ENCODE results near the gene TADA3.

DNA sequence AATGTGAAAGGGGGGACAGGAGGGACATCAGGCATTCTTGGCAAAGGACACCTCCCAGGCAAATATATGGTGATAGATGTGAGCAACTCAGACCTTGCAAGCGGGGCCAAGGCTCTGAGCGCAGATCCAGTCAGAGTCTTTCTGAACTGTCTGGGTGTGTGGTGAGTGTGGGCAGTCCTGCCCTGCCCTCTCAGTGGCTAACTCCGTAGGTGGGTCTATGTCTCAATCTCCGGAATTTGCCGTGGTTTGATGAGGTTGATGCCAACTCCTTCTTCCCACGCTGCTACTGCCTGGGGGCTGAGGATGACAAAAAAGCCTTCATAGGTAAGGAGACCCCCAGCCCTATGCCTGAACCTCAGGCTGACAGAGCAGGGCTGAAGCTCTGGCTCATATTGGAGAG lies 25.2 kb upstream of the TADA3 start:
- TF ChIP-seq, protein P1, sequence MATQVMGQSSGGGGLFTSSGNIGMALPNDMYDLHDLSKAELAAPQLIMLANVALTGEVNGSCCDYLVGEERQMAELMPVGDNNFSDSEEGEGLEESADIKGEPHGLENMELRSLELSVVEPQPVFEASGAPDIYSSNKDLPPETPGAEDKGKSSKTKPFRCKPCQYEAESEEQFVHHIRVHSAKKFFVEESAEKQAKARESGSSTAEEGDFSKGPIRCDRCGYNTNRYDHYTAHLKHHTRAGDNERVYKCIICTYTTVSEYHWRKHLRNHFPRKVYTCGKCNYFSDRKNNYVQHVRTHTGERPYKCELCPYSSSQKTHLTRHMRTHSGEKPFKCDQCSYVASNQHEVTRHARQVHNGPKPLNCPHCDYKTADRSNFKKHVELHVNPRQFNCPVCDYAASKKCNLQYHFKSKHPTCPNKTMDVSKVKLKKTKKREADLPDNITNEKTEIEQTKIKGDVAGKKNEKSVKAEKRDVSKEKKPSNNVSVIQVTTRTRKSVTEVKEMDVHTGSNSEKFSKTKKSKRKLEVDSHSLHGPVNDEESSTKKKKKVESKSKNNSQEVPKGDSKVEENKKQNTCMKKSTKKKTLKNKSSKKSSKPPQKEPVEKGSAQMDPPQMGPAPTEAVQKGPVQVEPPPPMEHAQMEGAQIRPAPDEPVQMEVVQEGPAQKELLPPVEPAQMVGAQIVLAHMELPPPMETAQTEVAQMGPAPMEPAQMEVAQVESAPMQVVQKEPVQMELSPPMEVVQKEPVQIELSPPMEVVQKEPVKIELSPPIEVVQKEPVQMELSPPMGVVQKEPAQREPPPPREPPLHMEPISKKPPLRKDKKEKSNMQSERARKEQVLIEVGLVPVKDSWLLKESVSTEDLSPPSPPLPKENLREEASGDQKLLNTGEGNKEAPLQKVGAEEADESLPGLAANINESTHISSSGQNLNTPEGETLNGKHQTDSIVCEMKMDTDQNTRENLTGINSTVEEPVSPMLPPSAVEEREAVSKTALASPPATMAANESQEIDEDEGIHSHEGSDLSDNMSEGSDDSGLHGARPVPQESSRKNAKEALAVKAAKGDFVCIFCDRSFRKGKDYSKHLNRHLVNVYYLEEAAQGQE (IDR thresholded peaks at IDR 0.05; ENCODE audit: insufficient replicate concordance, low read depth), result no peak
- TF ChIP-seq POLR2AphosphoS5 (IDR thresholded peaks at IDR 0.05; ENCODE audit: low read depth), result no peak
- TF ChIP-seq, protein P2, sequence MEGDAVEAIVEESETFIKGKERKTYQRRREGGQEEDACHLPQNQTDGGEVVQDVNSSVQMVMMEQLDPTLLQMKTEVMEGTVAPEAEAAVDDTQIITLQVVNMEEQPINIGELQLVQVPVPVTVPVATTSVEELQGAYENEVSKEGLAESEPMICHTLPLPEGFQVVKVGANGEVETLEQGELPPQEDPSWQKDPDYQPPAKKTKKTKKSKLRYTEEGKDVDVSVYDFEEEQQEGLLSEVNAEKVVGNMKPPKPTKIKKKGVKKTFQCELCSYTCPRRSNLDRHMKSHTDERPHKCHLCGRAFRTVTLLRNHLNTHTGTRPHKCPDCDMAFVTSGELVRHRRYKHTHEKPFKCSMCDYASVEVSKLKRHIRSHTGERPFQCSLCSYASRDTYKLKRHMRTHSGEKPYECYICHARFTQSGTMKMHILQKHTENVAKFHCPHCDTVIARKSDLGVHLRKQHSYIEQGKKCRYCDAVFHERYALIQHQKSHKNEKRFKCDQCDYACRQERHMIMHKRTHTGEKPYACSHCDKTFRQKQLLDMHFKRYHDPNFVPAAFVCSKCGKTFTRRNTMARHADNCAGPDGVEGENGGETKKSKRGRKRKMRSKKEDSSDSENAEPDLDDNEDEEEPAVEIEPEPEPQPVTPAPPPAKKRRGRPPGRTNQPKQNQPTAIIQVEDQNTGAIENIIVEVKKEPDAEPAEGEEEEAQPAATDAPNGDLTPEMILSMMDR (IDR thresholded peaks at IDR 0.05; ENCODE audit: insufficient read depth, low read length), result no peak
- TF ChIP-seq GABPA (IDR thresholded peaks at IDR 0.05; ENCODE audit: low read depth), result no peak
